Mesenteric fat pad (tissue), 1 donor: ENCODE measurements around the gene PANK2. TPM values are rescaled to one million over a fixed set of nuclear protein-coding genes. Genes with fewer than 3 reads are reported as not detected.
"Not testable (repeated sequence)": the region's sequence is repeated elsewhere in the genome, so short reads cannot be mapped to it uniquely, and the experiment has no call there.

Experiments used
- DNase-seq: peaks from one replicate; pipeline ENCODE4 v3.0.0-alpha.2; 2020; ENCODE audit warnings: low spot score
- total RNA-seq: library from RNA; stranded (reverse); fragmentation: NEBNext Ultra II Directional; extraction: Animal tissue kit (Norgen Biotek cat#: 25700); gene quantifications from one replicate; pipeline ENCODE4 v1.2.1, GENCODE V29; 2021
- donor health status: DM: yes; HTN: yes; CAD: no.

The PANK2 gene
- total RNA-seq, 1 donor from 2014 or later = 31.1 TPM

DNA sequence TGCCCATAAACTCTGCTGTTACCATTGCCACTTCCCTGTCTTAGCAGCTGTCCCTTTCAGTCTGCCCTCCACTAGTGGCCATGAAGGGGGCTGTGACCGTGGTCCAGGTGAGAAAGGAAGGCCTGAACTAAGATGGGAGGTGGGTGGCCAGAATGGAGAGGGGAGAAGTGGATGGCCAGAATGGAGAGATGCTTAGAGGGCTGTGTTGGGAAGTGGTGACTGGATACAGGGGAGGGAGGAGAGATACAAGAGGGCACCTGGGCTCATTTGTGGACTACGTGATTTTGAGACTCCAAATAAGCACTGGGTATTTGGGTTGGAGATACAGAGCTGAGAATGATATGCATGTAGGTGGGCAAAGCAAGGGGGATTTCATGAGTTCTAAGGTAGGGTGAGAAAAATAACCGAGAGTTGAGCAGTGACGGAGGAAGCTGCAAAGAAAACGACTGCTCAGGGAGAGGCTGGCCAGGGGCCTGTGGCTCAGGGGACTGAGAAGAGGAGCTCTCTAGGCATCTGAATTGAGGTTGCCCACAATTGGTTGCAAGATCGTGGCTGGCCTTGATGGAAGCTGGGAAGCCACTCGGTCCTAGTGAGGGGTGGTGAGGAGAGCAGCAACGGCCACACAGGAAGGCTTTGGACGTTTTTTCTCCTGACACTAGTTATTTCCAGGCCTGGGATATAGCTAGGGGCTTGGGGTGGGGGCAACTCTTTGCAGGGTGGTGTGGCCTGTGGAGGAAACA is 36.9 kb downstream of the PANK2 start:
- DNase-seq = no peak

DNA sequence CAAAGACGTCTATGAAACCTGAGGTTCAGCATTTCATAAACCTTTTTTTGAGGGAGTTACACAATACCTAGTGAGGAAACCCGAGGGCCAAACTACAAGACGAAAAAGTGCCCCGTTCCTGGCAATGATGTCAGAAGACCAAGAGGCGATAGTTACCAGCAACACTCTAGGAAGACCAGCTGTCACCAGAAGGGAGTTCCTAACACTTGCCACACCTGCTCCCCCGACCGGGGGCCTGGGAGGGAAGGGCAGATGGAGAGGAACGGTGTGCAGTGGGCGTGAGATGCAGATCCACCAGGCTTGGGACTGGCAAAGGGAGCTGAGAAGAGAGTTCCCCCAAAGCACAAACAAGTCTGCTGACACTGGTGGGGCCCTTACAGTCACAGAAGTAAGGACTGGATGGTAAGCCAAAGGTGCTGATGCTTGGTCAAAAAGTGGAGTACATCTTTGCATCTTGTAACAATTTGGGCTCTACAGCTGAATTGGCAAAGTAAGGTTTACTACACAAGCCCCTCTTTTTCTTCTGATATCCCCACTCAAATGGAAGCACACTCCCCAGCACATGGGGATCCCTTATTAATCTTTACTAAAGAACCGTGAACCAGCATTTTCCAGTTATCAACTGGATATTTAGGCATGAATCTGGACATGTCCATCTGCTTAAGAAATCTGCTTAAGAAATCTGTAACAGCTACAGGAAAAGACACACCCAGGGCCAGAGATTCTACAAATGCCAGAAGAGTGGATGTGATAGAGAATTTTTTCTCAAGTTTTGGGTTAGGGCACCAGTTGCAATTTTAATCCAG is 38.5 kb downstream of the PANK2 start:
- DNase-seq = no peak

DNA sequence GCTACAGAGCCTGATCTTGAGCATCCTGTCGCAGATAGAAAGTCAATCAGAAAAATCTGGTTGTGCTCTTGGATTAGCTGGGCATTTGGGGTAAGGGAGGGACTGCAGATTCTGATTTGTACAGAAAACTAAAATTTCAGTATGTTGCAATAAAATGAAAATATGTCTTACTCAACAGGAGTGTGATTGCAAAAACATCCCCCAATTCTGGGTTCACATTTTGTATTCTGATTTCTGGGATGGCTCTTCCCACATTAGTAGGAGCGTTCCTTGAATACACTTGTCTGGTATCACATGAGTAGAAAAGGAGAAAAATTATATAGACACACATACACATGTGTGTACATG is 40.5 kb downstream of the PANK2 start:
- no peak for DNase-seq

DNA sequence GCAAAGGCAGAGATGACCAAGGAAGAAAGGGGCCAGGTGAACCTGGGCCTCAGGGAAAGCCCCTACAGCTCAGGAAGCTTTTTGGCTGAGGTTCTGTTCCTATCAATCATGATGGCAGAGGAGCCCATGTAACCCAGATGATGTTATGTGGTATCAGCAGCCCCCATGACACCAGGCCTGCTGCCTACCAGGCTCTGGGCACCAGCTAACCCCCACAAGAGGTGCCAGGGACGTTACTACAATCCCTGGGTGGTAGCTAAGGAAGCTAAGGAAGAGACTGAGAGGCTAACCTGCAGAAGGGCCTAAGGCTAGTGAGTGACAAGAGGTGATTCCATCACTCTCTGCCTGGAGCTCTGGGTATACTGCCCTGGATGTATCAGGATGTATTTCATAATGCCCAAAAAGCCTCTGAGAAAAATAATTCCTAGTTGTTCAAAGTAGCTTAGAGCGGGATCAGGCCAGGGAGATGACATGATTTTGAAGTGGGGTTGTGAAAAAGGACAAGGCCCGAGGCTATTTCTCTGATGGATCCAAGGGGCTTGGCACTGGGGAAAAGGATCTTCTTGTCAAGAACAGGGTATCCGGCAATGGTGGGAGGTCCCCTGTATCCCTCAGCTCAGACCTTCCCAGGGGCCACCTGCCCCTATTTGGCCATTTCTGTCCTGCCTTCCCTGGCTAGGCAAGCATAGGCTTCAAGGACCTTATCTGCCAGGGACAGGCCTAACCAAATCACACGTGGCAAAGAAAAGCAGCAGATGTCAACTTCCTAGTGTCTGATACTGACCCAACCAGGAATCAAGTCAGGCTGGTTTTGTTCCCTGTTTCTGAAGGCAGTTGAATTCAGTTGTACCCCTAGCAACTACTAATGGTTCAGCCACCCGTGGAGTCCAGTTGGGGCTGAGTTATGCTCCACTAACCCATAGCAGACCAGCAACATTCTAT is 41.3 kb downstream of the PANK2 start:
- DNase-seq = no peak

DNA sequence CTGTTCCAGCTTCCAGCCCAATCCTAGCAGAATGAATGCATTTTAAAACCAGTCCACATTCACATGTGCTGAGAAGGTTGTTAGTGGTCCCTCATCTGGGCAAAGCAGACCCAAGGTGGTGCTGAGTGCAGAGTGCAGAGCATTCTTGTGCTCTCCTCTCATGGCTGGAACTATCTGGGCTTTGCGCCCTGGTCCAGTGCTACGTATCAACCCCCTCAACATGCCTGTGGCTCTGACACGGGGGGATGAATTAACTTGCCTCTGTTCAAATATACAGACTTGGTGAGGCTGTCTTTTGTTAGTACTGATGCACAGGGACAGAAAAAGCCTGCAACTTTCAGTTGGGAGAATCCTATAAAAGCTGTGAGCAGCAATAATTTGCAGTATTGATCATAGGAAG is 42.5 kb downstream of the PANK2 start:
- DNase-seq = no peak

GRCh38 chr20:3932277-3932676 is 43.1 kb downstream of the PANK2 start:
- no peak for DNase-seq

- DNase-seq = no peak
Measured at GRCh38 chr20:3932681-3933080, 43.5 kb downstream of the PANK2 start.

DNA sequence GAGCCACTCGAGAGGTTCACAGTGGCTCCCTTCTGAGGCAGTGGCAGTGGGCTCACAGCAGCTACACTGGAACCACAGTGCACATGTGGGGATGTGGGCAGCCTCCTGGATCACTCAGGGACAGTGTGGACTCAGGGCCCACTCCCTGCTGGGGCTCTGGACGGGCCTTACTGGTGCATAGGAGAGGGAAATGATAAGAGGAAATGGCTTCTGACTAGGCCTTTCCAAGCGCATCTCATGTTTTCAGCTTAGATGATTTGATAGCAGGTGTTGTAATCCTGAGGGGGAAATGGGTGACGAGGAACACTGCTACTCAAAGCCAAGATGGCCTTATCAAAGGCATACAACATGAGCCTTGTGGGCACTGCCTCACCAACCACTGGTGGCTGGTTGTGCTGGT is 44.0 kb downstream of the PANK2 start:
- DNase-seq = no peak

DNA sequence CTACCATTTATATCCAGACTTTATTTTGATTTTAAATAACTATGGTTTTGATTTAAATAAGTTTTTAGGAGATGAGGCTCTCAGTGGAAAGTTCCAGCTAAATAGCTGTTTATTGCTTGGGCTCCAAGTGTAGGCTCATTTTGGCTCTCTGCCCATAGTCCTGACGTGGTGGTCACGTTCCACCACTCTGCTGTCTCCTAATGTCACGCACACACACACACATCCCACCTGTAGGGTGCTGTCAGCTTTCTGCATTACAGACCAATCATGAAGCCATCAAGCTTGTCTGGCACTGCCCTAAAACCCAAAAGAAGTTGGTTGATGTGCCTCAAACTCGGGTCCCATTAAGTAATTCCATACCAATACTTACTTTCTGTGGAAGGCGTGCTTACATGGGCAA is 45.4 kb downstream of the PANK2 start:
- no peak for DNase-seq

- DNase-seq = no peak
Measured at GRCh38 chr20:3935295-3935955, 46.2 kb downstream of the PANK2 start.

GRCh38 chr20:3935956-3936340 is 46.8 kb downstream of the PANK2 start:
- no peak for DNase-seq

DNA sequence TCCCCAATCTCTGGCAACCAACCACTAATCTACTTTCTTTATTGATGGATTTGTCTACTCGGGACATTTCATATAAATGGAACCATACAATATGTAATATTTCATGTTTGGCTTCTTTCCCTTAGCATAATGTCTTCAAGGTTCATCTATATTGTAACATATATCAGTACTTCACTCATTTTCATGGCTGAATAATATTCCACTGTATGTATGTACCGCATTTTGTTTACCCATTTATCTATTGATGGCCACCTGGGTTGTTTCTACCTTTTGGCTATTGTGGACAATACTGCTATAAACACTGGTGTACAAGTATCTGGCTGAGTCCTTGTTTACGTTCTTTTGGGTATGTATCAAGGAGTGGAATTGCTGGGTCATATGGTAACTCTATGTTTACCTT is 48.4 kb downstream of the PANK2 start:
- no peak for DNase-seq

DNA sequence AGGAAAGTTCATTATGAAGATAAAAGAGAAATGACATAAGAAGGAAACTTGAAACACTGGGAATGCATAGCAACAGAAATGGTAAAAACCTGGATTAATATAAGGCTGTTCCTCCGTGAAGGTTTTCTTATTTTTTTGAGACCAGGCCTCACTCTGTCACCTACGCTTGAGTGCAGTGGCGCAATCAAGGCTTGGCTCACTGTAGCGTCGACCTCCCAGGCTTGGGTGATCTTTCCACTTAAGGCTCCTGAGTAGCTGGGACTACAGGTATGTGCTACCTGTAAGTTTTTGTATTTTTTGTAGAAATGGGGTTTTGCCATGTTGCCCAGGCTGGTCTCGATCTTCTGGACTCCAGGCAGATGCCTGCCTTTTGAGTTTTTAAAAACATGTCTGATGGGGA is 51.7 kb downstream of the PANK2 start:
- DNase-seq = no peak

DNA sequence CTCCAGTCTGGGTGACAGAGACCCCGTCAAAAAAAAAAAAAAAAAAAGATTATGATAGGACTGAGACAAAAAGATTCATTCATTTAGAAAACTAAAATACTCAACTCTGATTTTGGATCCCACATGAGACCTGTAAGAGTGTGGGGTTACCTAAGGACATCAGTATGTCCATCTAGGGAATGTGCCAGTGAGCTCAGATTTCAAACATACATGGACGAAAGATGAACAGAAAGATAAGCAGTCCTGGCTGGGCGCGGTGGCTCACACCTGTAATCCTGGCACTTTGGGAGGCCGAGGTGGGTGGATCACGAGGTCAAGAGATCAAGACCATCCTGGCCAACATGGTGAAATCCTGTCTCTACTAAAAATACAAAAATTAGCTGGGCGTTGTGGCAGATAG is 57.5 kb downstream of the PANK2 start:
- DNase-seq = not testable (repeated sequence)

GRCh38 chr20:3964719-3965118 is 75.5 kb downstream of the PANK2 start:
- no peak for DNase-seq

GRCh38 chr20:3966571-3966970 is 77.4 kb downstream of the PANK2 start:
- DNase-seq = no peak

DNA sequence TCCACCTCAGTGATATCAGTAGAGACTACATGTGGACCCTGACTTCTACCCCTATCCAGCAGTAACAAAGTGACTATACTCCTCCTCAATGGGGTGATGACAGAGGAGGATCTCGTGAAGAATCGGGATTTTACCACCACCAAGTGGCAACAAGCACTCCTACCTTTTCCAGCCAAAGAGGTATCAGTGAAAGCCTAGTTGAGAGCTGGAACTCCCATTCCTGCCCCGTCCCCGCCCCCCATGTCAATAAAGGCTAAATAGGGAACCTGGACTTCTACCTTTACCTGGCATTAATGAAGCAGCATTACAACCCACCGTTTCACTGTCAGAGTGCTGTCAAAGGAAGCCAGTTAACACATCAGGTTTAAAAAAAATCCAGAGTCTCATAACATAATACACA is 80.8 kb downstream of the PANK2 start:
- DNase-seq = no peak

DNA sequence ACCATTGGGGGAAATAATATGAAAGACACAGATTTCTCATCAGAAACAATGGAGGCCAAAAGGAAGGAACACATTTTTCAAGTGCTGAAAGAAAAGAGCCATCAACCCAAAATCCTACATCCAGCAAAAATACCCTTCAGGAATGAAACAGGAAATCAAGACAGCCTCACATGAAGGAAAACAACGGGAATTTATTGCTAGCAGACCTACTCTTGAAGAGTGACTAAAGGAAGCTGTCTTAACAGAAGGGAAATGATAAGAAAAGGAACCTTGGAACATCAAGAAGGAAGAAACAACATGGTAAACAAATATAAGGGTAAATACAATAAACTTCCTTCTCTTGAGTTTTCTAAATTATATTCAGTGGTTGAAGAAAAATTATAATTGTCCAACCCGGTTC is 82.0 kb downstream of the PANK2 start:
- no peak for DNase-seq

DNA sequence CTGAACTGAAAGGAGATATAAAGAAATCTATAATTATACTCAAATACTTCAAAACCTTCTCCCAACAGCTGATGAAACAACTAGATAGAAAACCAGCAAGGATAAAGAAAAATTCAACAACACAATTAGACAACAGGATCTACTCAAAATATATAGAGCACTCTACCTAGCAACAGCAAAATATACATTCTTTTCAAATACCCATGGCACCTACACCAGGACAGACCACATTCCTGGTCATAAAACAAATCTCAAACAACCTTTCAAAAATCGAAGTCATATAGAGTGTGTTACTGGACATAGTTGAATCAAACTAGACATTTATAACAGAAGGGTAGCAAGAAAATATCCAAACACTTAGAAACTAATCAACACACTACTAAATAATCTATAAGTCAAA is 83.0 kb downstream of the PANK2 start:
- DNase-seq = no peak

GRCh38 chr20:3972631-3973030 is 83.4 kb downstream of the PANK2 start:
- not testable (repeated sequence) for DNase-seq

GRCh38 chr20:3973705-3974104 is 84.5 kb downstream of the PANK2 start:
- DNase-seq = no peak
